Subcutaneous adipose tissue (tissue), 4 donors: Measurements from ENCODE around the gene GPR142. TPM values are rescaled to one million over a fixed set of nuclear protein-coding genes. Genes with fewer than 3 reads are reported as not detected.

Experiments
- total RNA-seq, 4 donors: library from RNA; depleted of rRNA; stranded (reverse); fragments of >200 nt; gene quantifications; one replicate each; pipeline ENCODE4 v1.1.0, GENCODE V29; 2016
- TF ChIP-seq, protein P1 (sequence below): fragments of 450-650 bp; IDR thresholded peaks from one replicate; pipeline ENCODE4 v1.5.1; 2016; ENCODE audit warnings: low read depth, mild to moderate bottlenecking, control low read depth, antibody characterized with exemption, moderate library complexity

Gene GPR142
- total RNA-seq, 4 donors from 2014 or later = 0.22 TPM; not detected in 3

DNA sequence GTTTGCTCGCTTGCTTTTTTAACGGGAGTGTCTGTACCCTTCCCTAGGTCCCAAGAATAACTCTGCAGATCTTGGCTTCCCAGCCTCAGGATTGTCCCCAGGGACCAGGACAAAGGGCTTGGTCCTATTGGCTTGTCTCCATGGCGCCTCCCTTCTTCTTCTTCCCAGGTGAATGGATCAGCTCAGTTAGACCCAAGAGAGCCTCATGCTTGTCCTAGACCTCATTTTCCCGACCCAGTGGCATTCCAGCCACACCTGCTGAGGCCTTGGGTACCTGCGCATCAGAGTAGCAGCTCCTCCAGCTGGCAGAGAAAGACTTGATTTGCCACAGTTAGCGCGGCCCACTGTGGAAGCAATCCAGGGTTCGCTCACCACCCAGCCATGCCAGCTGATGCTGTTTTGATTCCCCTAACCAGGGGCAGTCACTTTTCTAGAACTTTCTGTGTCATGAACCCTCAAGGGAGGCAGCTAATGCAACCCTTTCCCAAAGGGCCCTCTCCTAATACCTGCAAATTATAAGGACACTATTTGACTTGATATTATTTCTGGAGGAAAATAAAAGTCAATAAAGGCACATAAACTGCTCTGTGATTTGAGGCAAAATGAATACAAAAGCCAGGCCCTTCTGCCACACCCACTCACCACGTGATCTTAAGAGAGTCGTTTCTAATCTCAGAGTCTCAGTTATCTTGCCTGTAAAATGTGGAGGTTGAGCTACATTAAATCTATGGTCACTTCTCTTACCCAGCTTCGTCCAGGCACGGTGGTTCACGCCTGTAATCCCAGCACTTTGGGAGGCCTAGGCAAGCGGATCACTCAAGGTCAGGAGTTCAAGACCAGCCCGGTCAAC, 13.9 kb downstream of the GPR142 start:
- TF ChIP-seq, protein P1, sequence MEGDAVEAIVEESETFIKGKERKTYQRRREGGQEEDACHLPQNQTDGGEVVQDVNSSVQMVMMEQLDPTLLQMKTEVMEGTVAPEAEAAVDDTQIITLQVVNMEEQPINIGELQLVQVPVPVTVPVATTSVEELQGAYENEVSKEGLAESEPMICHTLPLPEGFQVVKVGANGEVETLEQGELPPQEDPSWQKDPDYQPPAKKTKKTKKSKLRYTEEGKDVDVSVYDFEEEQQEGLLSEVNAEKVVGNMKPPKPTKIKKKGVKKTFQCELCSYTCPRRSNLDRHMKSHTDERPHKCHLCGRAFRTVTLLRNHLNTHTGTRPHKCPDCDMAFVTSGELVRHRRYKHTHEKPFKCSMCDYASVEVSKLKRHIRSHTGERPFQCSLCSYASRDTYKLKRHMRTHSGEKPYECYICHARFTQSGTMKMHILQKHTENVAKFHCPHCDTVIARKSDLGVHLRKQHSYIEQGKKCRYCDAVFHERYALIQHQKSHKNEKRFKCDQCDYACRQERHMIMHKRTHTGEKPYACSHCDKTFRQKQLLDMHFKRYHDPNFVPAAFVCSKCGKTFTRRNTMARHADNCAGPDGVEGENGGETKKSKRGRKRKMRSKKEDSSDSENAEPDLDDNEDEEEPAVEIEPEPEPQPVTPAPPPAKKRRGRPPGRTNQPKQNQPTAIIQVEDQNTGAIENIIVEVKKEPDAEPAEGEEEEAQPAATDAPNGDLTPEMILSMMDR = no peak

DNA sequence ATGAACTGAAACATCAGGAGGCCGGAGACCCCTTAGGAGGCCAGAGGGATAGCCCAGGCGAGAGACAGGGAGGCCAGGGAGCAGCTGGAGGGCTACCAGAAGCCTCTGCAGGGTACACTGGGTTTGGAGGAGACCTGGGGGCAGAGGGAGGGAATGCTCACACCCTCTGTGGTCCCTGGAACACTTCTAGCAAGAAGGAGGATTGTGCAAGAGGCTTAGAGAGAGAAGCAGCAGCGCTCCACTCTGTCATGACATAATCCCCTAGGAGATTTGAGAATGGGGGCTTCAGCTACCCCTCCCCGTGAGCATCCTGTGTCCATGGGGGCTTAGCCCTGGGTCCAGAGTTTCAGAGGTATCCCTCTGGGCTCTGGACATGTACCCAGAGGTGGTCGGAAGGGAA, 15.8 kb downstream of the GPR142 start:
- TF ChIP-seq, protein P1 = no peak

DNA sequence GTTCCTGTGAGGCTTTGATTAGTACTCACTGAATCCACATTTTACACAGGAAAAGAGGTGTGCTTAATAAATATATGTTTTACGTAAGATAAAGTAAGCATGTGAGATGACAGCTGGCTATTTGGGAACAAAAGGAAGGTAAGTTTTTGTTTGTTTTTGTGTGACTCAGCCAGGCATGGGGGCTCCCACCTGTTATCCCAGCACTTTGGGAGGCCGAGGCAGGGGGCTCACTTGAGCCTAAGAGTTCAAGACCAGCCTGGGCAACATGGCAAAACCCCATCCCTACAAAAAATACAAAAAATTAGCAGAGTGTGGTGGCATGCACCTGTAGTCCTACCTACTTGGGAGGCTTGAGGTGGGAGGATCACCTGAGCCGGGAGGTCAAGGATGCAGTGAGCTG, 17.9 kb downstream of the GPR142 start:
- TF ChIP-seq, protein P1 = no peak

DNA sequence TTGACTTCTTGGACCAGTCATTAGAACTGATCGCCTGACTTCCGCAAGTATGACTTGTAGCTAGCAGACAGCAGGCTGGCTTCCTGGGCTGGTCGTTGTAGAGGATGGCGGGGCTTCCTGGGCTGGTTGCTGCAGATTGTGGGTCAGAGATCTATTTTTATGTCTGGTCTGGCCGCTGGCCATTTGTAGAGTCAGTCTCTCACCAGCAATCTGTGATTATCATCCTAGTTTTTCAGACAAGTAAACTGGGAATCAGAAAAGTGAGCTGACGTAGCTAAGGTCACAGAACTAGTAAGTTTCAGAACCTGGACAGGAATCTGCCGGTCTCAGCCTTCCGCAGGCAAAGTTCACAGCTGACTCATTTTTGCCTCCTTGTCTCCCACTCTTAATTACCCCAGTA, 19.1 kb downstream of the GPR142 start:
- TF ChIP-seq, protein P1 = no peak

DNA sequence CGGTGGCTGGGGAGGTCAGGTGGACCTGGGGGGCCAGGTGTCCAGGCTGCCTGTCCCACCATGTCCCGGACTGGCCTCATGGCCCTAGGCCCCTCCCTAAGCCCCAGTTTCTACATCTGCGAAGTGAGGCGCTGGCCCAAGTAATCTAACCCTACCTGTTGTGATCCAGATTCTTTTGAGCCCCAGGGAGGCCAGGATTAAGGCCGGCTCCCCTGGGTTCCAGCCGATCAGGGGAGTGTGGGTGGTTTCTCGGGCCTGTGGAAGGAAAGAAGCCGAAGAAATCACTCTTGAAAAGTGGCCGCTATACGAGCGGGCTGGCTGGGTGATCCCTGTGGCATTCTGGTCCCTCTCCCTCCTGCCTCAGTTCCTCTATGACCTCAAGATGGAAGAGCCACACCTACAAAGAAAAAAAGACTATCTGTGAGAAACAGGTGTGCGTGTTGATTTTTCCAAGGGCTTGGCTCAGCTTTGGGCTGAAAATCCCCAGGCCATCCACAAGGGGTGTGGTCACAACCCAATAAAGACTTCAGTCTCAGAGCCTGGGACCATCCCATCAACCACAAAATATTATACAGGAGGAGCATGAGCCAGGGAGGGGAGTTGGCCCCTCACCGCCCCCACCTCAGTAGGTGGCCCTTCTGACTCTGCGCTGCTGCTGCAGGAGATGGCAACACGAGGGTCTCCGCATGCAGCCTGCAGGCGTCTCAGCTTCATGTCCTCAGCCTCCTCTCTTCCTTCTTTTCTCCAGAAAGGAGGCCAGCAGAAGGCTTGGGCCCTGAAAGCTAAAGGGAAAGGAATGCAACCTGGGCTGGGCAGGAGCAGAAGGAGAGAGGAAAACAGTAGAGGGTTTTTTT, 20.3 kb downstream of the GPR142 start:
- TF ChIP-seq, protein P1 = no peak

DNA sequence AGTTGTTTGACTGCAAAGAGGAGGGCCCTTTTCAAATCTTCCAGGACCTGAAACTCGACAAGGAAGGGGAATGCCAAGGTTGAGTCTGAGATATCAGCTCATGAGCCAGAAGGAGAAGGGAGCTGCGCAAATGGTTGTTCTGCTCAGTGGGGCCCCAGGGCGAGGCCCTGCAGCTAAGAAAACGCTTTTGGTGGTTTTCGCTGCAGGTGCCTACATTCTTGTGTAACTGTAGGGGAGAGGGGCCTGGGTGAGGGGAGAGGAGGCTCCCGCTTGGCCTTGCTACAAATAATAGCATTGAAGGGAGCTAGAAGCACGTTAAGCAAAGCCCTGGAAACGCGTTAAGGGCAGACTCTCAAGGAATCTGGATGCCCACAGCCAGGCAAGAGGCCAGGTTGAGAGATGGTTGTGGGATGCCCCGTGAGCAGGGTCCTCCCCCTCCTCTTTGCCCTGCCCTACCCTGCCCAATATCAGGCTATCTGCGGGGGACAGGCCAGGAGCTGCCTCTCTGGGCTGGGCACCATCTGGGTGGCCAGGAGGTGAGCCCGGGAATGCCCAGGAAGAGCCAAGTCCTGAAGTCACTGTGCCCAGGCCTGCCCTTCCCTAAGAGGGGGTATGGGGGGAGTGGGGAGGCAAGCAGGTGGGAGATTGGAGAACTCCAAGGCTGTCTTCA, 21.9 kb downstream of the GPR142 start:
- TF ChIP-seq, protein P1 = no peak
